ENCODE results near the gene LAD1.

The LAD1 gene

DNA sequence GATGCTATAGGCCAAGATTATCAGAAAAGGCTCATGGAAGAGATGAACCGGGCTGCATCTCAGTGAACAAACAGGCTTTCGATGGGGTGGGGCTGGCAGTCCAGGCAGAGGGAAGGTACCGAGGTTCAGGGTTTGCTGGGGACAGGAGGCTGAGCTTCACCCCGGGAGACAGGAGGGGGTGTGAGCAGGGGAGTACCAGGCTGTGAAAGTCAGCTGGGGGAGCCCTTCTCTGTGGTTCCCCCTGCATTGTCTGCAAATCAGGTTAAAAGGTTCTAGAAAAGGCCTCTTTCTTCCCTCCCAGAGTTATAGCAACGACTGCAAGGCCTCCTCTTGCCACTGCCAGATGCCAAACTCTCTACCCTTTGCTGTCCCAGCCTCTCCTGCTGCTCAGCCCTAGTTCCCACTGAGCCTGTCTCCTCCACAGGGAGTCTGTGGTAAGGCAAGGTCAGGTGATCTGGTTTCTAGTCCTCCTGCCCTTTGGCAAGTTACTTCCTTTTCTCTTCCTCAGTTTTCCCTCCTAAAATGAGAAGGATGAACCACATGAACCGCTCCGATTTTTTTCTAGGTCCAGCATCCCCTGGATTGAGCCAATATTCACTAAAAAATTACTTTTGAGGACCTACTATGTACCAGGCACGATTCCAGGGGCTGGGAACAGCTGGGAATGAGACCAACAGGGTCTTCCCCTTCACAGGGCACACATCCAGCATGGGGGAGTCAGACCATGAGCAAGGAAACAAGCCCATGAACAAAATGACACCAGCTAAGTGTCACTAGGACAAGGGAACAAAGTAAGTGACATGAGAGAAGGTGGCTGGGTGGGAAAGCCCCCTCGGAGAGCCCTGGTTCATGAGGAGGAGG lies 7.2 kb downstream of the LAD1 start:
- no peak for DNase-seq (ENCODE audit: low read depth in 2 of 2)

DNA sequence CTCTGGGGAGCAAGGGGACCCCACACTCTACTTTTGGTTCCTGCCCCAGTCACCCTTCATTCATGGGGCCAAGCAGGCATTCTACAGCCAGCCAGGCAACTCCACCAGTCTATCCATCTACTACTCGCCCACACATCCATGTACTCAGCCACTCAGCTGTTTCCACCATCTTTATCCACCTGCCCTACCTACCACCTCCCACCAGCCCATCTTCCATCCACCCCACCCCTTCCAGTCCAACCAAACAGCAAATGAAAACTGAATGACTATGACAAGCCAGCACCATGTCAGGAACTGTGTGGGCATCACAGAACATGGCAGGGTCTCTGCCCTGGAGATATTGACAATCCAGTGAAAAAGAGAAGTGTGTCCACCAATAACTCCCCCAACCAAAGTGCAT lies 7.9 kb downstream of the LAD1 start:
- no peak for DNase-seq (ENCODE audit: low read depth in 2 of 2)

DNA sequence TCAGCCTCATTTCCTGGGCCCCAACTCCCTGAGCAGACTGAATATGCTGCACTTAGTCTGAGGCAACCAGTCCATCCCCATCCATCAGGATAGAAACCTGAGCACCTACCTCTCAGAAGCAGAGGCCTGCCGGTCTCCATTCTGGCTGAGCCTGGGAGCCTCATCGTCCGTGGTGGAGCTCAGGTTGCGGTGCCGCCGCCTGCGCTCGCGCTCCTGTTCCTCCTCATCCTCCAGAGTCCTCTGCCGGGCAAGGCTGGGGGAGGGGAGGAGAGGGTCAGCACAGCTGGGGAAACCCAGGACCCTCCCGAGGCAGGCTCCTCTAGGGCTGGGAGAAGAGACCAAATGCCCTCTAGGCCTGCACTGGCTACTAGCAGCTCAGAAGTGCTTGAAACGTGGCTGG lies 10.1 kb downstream of the LAD1 start:
- DNase-seq (ENCODE audit: low read depth in 2 of 2): no peak

DNA sequence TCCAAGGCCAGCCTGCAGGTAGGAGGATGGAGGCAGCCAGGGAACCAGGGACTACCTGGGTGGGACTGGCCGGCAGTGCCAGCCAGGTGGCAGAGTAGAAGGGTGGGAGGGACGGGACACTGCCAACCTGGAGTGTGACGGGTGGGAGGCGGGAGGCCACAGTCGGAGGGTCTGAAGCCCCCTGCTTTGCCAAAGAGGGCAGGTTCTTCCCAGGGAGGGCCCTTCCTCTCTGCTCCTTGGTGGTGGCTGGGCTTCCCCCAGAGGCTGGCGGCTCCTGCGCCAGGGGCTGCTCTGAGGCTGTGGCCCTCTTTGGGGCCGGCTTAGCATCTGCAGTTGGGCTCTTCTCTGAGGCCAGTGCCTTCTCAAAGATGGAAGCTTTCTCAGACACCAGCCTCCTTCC lies 12.9 kb downstream of the LAD1 start:
- no peak for DNase-seq (ENCODE audit: low read depth in 2 of 2)

DNA sequence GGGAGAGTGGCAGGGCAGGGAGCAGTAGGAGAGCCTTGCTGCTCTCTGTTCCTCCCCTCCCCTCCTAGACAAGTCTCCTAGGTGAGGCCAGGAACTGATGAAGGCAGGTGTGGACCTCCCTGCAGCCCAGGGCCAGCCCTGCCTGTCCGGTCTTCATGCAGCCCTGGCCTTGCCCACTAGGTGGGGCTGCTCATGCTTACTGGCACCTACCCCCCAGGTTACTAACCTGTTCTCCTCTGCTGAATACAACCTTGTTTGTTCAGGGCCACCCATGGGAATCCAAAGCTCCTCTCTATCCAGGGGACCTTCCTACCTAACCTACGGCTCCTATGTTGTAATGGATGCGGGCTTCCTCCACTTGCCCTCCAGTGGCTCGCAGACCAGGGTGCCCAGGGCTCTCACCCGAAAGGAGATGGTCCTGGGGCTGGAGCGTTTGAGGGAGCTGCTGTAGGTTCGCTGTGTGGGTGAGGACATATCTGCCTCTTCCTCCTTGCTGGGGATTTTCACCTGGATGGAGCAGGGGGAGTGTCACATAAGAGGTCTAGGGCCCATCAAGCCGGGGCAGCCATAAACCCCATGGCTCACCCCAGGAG lies 13.7 kb downstream of the LAD1 start:
- no peak for DNase-seq (ENCODE audit: low read depth in 2 of 2)

DNA sequence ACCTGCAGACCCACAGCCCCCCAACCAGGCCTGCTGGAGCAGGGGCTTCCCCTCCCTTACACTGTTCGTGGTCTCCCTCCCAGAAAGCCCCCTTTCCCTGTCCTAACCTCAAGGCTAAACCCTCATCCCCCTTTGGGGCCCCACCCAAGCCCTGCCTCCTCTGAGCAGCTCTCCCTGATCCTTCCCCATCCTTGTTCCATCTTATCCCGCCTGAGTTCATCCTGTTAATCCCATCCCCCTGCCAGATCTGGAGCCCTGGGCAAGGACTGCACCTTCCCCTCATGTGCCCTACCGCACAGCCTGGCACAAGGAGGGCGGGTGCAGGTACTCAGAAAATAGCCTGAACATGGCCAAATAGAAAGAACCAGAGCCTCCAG lies 14.7 kb downstream of the LAD1 start:
- DNase-seq (ENCODE audit: low read depth in 2 of 2): no peak

DNA sequence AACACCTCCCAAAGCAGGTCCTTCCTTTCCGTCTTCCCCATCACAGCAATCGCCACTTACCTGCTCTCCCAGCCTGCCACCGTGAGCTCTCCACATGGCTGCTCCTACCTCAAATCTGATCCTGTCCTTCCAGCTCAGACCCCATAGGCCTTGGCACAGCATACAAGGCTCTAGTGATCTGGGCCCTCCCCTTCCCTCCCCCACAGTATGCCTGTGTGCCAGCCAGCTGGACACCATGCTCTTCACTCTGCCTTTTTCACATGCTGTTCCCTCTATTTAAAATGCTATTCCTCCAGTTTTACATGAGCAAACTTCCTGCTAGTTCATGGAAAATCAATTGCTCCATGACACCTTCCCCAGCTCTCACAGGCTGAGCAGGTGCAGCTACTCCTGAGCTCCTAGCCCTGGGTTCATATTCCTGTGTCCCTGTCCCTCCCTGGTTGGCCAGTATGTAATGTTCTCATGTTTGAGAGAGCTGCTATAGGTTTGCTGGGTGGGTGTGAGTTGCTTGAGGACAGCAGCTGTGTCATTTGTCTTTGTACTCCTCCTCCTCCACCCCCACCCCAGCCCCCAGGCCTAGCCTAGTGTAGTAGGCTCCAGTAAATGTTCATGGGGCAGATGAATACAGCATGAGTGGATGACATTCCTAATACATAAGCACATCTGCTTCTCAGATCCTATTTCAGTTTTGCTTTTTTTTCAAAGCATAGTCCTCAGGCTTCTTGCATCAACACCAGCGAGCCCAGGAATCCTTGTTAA lies 15.3 kb downstream of the LAD1 start:
- no peak for DNase-seq (ENCODE audit: low read depth in 2 of 2)

DNA sequence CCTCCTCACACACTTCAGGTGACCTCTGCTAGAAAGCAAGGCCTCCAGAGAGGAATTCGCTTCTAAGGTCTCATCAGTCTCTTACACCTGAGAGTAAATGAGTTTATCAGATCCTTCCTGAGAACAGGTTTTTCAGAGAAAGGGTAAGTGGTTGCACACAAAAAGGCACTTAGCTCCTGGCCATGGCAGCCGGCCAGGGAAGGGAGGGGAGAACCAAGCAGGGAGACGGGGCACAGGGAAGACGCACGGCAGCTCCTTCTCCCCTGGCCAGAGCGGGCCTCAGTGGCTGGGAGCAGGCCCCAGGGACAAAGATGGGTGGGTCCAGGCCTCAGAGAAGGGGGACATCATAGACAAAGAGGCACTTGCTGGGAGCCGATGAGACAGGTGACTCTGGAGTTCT lies 18.0 kb downstream of the LAD1 start:
- DNase-seq (ENCODE audit: low read depth in 2 of 2): no peak

DNA sequence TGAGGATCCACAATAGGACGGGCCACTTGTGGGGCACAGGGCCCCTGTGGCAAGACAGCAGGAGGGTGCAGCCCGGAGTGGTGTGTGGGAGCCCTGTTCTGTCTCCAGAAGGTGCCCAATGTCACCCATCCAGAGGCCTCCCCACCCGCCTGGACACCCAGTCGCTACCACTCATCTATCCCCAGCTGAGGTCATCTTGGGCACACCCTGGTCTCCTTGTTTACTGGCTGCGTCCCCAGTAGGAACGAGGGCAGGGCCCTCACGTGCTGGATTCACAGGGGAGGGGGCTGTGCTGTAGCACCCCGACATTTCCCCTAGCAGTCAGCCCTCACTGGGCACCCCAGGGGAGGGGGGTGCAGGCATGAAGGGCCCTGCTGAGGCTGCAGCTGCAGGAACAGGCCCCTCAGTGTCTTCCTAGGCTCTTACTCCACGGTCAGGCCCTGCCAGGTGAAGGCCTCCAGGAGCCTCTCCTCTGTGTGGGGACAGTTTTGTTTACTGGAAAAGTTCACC lies 19.3 kb downstream of the LAD1 start:
- no peak for DNase-seq (ENCODE audit: low read depth in 2 of 2)

DNA sequence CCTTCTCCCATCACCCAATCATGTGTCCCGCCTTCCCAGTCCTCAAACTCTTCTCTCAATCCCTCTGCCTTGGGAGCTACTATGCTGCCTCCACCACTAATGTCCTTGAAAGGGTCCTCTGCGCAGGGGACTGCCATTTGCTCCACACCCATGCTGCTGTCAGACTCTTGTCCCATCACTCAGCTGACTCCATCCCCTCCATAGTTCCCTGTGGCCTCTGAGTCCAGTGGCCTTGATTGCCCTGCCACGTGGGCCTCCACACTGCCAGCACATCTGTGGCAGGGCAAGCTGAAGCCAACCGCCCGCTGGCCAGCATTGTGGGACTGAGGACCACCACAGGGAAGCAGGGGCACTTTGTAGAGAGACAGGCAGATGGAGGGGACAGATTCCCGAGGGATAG lies 20.3 kb downstream of the LAD1 start:
- no peak for DNase-seq (ENCODE audit: low read depth in 2 of 2)

DNA sequence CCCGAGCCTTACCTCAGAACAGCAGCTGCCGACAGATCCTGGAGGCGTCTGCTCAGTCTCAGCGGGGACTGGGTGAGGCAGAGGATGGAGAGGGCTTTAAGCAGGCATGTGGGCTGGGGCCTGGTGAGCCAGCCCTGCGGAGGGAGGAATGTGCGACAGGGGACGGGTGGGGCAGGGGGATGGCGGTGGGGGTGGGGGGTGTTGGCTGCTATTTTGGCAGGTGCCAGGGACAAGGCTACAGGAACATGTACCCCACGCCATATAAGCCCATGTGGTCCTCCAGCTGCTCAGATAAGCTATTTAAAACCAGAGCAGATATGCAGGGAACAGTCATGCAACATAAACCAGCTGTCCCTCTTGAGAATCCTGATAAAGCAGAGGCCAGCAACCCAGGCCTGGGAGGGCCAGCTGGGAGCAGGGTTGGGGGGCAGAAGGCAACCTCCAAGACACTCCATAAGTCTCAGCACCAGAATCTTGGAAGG lies 21.5 kb downstream of the LAD1 start, which contains the start of gene TNNT2:
TNNT2 (minus strand) TSS at position 70 of the 482 bp plus-strand sequence. CDS start 4,426 bp downstream, outside the sequence.
- no peak for DNase-seq (ENCODE audit: low read depth in 2 of 2)

DNA sequence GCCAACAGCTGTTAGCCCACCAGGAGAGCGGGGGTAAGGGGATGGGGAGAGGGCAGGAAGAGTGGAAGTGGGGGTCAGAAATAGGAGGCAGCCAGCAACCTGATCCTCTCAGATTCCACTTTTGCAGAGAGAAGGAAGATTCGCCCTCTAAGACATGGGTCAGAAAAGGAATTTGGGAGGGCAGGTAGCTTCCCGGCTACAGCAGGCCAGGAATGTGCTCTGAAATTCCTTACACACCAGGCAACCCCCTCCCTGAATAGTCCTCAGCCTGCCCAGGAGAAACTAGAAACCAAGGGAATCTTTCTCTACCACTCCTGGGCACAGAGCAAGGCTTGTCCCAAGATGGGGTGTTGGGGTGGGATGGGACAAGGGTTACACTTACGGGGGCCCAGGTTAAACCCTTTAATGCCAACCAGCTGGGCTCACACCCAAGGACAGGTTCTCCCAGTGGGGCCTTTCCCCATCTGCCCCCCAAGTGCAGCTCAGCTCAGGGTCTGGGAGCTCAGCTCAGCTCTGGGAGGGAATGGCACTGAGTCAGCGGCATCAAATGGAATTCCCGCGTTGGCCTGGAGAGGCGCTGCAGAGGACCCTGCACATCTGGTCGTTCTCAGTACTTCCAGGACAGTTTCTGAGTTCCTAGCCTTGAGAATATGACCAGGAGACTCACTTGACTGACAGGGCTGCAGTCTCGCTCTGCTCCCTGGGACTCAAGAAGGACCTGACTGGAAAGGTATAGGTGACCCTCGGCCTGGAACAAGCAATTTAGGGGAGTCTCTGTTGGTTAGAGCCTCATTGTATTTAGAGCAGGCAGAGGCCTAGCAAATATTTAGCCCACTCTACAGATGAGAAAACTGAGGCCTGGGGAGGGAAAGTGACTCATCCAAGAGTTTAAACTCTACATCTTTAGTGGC lies 22.4 kb downstream of the LAD1 start:
- DNase-seq (ENCODE audit: low read depth in 2 of 2): no peak

DNA sequence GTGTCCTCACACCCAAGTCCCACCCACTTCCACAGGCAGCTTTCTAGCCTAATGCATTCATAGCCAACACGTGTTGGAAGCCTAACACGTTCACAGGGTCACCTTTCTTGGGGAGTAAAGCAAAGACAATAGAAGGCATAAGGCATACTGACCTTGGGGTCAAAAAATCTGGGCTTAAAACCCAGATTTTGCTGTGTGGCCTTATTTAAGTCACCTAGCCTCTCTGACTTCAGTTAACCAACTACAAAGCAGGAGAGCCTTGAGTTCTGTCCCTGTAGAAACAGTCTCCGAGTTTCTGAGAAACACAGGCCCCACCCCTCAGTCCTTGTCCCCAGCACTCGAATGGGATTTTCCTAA lies 23.0 kb downstream of the LAD1 start:
- DNase-seq (ENCODE audit: low read depth in 2 of 2): no peak

DNA sequence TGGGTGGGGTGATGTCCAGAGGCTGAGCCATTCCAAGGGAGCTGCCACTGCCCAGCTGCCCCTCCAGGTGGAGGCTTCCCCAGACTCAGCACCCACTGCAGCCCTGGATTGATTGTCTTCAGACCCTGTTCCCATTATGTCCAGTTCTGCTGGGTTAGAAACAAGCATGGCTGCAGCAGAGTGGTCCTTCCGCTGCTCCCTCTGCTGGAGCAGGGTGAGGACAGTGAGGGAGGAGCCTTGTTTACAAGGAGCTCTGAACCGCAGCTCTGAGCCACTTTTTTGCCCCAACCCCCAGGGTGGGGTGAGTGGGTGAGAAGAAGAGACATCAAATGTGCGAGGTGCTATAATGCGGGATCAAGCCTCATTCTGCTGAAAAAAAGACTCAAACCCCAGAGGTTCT lies 24.0 kb downstream of the LAD1 start:
- no peak for DNase-seq (ENCODE audit: low read depth in 2 of 2)

DNA sequence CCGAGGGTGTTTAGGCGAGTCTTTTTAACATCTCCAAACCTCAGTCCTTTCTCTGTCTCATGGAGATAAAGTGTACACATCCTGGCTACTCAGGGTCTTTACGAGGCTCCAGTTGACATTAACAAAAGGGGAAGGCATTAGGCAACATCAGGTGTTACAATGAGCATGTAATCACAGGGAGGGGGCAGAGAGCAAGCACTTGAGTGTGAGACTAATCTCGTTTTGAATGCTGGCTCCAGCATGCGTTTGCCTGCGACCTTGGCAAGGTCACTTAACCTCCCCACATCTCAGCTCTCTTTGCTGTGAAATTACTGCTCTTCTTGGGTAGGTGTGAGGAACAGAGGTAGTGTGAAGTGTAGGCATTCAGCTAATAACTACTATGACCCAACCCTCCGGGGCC lies 24.8 kb downstream of the LAD1 start:
- no peak for DNase-seq (ENCODE audit: low read depth in 2 of 2)

DNA sequence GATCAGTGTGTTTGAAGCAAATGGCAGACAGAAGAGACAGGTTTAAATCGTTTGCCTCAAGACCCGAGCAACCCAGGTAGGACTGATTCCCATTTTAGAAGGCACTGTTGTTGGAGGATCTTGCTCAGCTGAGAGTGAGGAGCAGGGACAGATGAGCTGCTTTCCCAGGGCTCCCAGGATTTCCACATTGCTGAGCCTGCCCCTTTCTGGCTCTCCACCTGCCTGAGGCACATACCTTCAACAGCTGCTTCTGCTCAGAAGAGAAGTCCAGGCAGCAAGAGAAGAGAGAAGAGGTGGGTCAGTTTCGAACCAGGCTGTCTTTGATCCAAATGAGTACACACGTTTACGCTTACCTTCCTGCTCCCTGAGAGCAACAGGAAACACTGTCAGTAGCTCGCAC lies 27.3 kb downstream of the LAD1 start:
- DNase-seq (ENCODE audit: low read depth in 2 of 2): no peak

DNA sequence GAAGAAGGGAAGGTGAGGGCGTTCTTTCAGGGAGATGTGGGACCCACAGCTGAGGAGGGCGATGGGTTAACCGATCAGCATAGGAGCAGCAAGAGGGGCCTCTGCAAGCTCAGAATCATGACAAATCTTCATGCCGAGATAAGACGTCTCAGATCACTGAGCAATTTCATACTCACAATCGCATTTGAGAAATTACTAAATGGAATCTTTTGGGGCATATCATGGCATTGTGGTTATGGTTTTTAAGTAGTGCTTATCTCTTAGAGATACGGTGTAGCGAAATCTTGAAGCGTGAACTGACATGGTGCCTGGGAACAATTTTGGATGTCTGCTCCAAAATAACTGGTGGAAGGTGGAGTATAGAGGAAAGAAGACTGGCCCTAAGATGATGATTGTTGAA lies 27.8 kb downstream of the LAD1 start:
- DNase-seq (ENCODE audit: low read depth in 2 of 2): no peak

DNA sequence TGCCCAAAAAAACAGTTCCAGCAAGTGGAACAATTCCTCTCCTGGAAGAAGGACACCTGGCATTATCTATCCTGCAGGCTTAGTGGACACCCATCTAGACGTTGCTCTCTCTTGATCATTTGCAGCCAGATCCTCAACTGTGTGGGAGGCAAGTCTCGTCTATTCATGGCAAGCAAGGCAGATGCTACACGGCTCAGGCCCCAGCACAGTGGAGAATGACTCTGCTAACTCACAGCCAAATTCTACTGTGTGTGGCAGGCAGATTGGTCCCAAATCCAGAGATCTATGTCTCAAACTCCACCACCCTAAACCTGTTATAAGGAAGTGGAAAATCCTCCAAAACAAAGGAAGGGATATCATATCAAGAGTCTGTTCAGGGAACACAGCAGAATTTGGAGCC lies 28.6 kb downstream of the LAD1 start:
- DNase-seq (ENCODE audit: low read depth in 2 of 2): no peak

DNA sequence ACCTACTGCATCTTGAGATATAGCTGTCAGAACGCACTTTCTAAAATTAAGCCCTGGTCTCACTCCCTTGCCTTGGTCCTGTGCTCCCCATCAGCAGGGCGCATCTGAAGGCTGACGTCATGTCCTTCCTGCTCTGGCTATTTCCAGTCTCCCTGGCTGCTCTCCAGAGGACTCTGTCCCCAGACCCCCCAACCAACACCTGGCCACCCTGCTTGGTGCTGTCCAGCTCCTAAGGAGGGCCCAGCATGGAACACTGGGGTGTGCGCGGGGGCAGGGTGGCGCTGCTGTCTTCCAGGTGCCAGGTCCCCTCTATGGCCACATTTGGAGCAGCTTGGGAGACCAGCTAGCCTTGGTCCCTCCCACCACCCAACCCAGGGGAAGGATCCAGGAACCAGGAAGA lies 29.9 kb downstream of the LAD1 start:
- DNase-seq (ENCODE audit: low read depth in 2 of 2): no peak

DNA sequence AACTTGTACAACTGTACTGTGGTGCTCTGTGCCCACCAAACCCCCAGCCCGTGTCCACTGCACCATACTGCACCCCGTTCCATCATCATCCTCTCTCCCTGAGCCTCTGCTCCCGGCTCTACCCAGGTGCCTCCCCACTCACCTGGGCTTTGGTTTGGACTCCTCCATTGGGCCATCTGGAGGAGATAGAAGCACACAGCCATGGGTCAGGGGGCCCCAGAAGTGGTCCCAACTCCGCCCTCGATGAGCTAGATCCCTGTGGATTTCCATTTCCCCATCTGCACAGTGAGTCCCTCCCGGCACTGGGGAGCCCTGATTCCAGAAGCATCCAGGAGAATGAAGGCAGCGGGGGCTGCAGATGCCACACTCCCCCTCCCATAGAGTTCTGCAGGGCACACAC lies 32.4 kb downstream of the LAD1 start:
- no peak for DNase-seq (ENCODE audit: low read depth in 2 of 2)

DNA sequence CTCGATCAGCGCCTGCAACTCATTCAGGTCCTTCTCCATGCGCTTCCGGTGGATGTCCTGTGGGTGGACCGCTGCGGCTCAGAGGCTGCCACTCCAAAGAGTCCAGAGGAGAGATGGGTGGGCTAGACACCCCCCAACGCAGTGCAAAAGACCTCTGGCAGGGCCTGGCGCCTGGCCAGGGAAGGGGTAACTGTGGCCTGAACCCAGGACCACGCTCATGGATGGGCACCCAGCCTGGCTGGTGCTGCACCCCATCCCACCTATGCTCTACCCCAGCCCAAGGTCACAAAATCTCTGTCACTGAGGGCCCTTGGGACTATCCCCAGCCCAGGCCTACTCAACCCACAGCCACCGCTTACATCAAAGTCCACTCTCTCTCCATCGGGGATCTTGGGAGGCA lies 33.9 kb downstream of the LAD1 start:
- DNase-seq (ENCODE audit: low read depth in 2 of 2): no peak

DNA sequence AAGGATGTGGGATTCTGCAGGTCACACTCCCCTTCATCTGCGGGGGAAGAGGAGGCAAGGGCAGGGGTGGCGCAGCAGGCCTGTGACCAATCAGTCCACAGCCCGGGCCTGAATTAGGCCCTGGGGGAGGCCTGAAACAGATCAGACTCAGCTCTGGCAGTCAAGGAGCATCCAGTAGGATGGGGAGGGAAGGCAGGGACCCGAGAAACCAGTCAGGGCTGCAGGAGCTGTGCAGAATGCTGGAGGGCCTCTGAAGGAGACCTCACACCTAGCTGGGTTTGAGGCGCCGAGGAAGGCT lies 34.4 kb downstream of the LAD1 start:
- no peak for DNase-seq (ENCODE audit: low read depth in 2 of 2)
